PC-3 (cell line): ENCODE data around the gene DGAT2. TPM values are rescaled to one million over a fixed set of nuclear protein-coding genes. Genes with fewer than 3 reads are reported as not detected.
A peak's percentile ranks its signal among the peaks of the same experiment; 100 is the strongest.

Source experiments
- ATAC-seq: fragments of 200-7000 bp; cut with Tn5 transposase; 2 replicates; pipeline ENCODE4 v1.9.1; 2020; ENCODE audit warnings: mild to moderate bottlenecking, moderate library complexity
- BruUV-seq: library from RNA; stranded (reverse); fragments of 400-500 nt; replicated peaks from 2 replicates; lab custom pipeline; 2021; lab: Mats Ljungman, UMichigan
- CTCF ChIA-PET: fragments of 300-600 bp; sonication (Branson Sonifier 250); formaldehyde crosslinking; loops from one replicate; lab custom pipeline; 2022; ENCODE audit warnings: antibody characterized with exemption; lab: Charles Lee
- POLR2A ChIA-PET: fragments of 300-600 bp; sonication (Branson Sonifier 250); formaldehyde crosslinking; loops from one replicate; lab custom pipeline; 2022; ENCODE audit warnings: antibody characterized with exemption; ENCODE audit not compliant: unreplicated experiment; lab: Charles Lee
- DNase-seq: peaks from one replicate; pipeline ENCODE4 v3.0.0-alpha.2; 2015
- H2AFZ ChIP-seq: fragments of 300-600 bp; sonication (generic); 2 replicates; pipeline ENCODE4 v1.6.0; 2016; ENCODE audit warnings: antibody characterized with exemption, low read length
- H3F3A ChIP-seq: fragments of 300-600 bp; sonication (generic); one replicate; pipeline ENCODE4 v1.6.0; 2017; ENCODE audit warnings: antibody characterized with exemption, low read length, control low read depth, mild to moderate bottlenecking; ENCODE audit not compliant: unreplicated experiment
- H3K27ac ChIP-seq: fragments of 300-600 bp; sonication (generic); 2 replicates; pipeline ENCODE4 v1.5.1; 2016; ENCODE audit warnings: mild to moderate bottlenecking, low read length
- H3K27me3 ChIP-seq: fragments of 300-600 bp; sonication (generic); 2 replicates; pipeline ENCODE4 v1.6.1; 2016; ENCODE audit warnings: low read length, mixed read lengths
- H3K36me3 ChIP-seq: fragments of 300-600 bp; sonication (generic); 2 replicates; pipeline ENCODE4 v1.6.1; 2016; ENCODE audit warnings: low read depth, mixed run types, low read length, mixed read lengths
- H3K4me1 ChIP-seq: fragments of 300-600 bp; sonication (generic); 2 replicates; pipeline ENCODE4 v1.5.1; 2016; ENCODE audit warnings: low read length; ENCODE audit not compliant: insufficient read depth
- H3K4me2 ChIP-seq: fragments of 300-600 bp; sonication (generic); 2 replicates; pipeline ENCODE4 v1.6.0; 2016; ENCODE audit warnings: low read length
- H3K4me3 ChIP-seq: fragments of 300-600 bp; sonication (generic); 2 replicates; pipeline ENCODE4 v1.5.1; 2016; ENCODE audit warnings: mild to moderate bottlenecking, low read length, mixed read lengths
- H3K79me2 ChIP-seq: fragments of 300-600 bp; sonication (generic); 2 replicates; pipeline ENCODE4 v1.6.1; 2017; ENCODE audit warnings: low read length, mixed read lengths
- H3K9ac ChIP-seq: fragments of 300-600 bp; sonication (generic); 2 replicates; pipeline ENCODE4 v1.6.0; 2016; ENCODE audit warnings: mild to moderate bottlenecking, low read length
- H3K9me2 ChIP-seq: fragments of 300-600 bp; sonication (generic); replicated peaks from 2 replicates; pipeline ENCODE4 v1.6.1; 2016; ENCODE audit warnings: mixed run types, low read length, mixed read lengths
- H3K9me3 ChIP-seq: fragments of 300-600 bp; sonication (generic); 2 replicates; pipeline ENCODE4 v1.6.1; 2016; ENCODE audit warnings: low read length, mixed read lengths
- H4K20me1 ChIP-seq: fragments of 300-600 bp; sonication (generic); 2 replicates; pipeline ENCODE4 v1.6.1; 2016; ENCODE audit warnings: low read length, mixed read lengths
- CTCF ChIP-seq: fragments of 300-600 bp; sonication (generic); conservative IDR thresholded peaks from 2 replicates; pipeline ENCODE4 v1.5.1; 2017; ENCODE audit warnings: antibody characterized with exemption, low read depth, mild to moderate bottlenecking, low read length
- EZH2 ChIP-seq: fragments of 300-600 bp; sonication (generic); IDR thresholded peaks from one replicate; pipeline ENCODE4 v1.6.1; 2017; ENCODE audit warnings: antibody characterized with exemption, mild to moderate bottlenecking, low read length; ENCODE audit not compliant: unreplicated experiment
- EZH2phosphoT487 ChIP-seq: fragments of 300-600 bp; sonication (generic); IDR thresholded peaks from 2 replicates; pipeline ENCODE4 v1.6.1; 2018; ENCODE audit warnings: mild to moderate bottlenecking, antibody characterized with exemption, low read length, borderline replicate concordance
- intact Hi-C: fragments of 100-400 bp; cut with micrococcal nuclease; formaldehyde crosslinking; loops from 2 replicates; pipeline ENCODE4 v1.9.0; 2023
- total RNA-seq: library from RNA; depleted of rRNA; stranded (reverse); fragments of >200 nt; gene quantifications from 2 replicates; pipeline ENCODE4 v1.2.3, GENCODE V29; 2014

The DGAT2 gene
- total RNA-seq, 1 experiment from 2014 or later: 14.3 TPM

- TF ChIP-seq EZH2 (no peak), EZH2phosphoT487 (no peak), CTCF (no peak; the same call in 1 of the 2 replicates)
- no peak overlapping the region for H3K27ac ChIP-seq
- H3F3A ChIP-seq: no peaks in the 10 kb centered on the region
- DNase-seq: no peak
- peak overlapping the region; percentile 91 for H3K9ac ChIP-seq
- peaks cover 26% of the 10 kb centered on the region for H3K79me2 ChIP-seq
- H3K36me3 ChIP-seq: no peaks in the 10 kb centered on the region
- no peaks in the 10 kb centered on the region for H3K9me2 ChIP-seq
- BruUV-seq: no TSS peak
- POLR2A ChIA-PET: no interaction called here
- H3K9me3 ChIP-seq: no peaks in the 10 kb centered on the region
- CTCF ChIA-PET: no interaction called here
- ATAC-seq: no peak
- H3K4me3 ChIP-seq: peak overlapping the region; percentile 82
- no peaks in the 10 kb centered on the region for H4K20me1 ChIP-seq
- peaks cover 46% of the 10 kb centered on the region for H3K4me1 ChIP-seq
- intact Hi-C loops: no loop called here
- peak overlapping the region; percentile 79 for H2AFZ ChIP-seq
- no peaks in the 10 kb centered on the region for H3K27me3 ChIP-seq
- H3K4me2 ChIP-seq: peak overlapping the region; percentile 95
These were observed 826 bp upstream of the DGAT2 start for GRCh38 chr11:75767793-75768111.

GRCh38 chr11:75768909-75769771 is 562 bp downstream of the DGAT2 start:
- peak; percentile 41 for ATAC-seq
- intact Hi-C loops: no loop called here

More at GRCh38 chr11:75768909-75769771, 562 bp downstream of the DGAT2 start:
- Histone ChIP-seq H3F3A (no peaks in the 10 kb centered on the region), H3K79me2 (peaks cover 29% of the 10 kb centered on the region), H3K9ac (peak overlapping the region; percentile 91), H3K36me3 (no peaks in the 10 kb centered on the region), H3K4me1 (peaks cover 55% of the 10 kb centered on the region), H3K4me2 (peak overlapping the region; percentile 95), H3K27me3 (no peaks in the 10 kb centered on the region), H4K20me1 (no peaks in the 10 kb centered on the region), H3K4me3 (peak overlapping the region; percentile 82), H3K27ac (no peak overlapping the region), H2AFZ (peak overlapping the region; percentile 79), H3K9me2 (no peaks in the 10 kb centered on the region), H3K9me3 (no peaks in the 10 kb centered on the region)
- TF ChIP-seq CTCF: 0 out of 2 replicates have a peak, but pooled peaks have one; percentile 22
- TF ChIP-seq EZH2phosphoT487: no peak
- ChIA-PET POLR2A (no interaction called here), CTCF (interaction anchor here (0.6 kb wide), 1 partner anchor 383 kb away, joined by 7 read pairs; no protein-coding TSS in a partner anchor)
- peak; percentile 39 for DNase-seq
- BruUV-seq: TSS peak; percentile 31
